GM12865 (cell line): ENCODE results near the gene MFSD8.
"Not testable (repeated sequence)": the region's sequence is repeated elsewhere in the genome, so short reads cannot be mapped to it uniquely, and the experiment has no call there.

Experiments used
- DNase-seq: peaks from one replicate; pipeline ENCODE4 v3.0.0; 2010; ENCODE audit warnings: low read depth
- H3K4me3 ChIP-seq: 2 replicates; pipeline ENCODE4 v1.5.1; 2011; ENCODE audit warnings: mild to moderate bottlenecking, low read depth, low read length, control low read depth
- CTCF ChIP-seq: IDR thresholded peaks from 2 replicates; pipeline ENCODE4 v1.5.1; 2011; ENCODE audit warnings: low read length, control low read depth, low read depth, inconsistent platforms; ENCODE audit not compliant: insufficient read depth; ENCODE audit errors: missing control alignments

MFSD8 gene

GRCh38 chr4:127930175-127930574 is 34.8 kb downstream of the MFSD8 start:
- DNase-seq = no peak
- TF ChIP-seq CTCF = no peak
- H3K4me3 ChIP-seq = no peak overlapping the region

GRCh38 chr4:127925720-127926119 is 39.3 kb downstream of the MFSD8 start:
- not testable (repeated sequence) for DNase-seq, H3K4me3 ChIP-seq

- no peak overlapping the region for H3K4me3 ChIP-seq
- no peak for DNase-seq
- TF ChIP-seq CTCF = no peak
These were observed 42.7 kb downstream of the MFSD8 start for GRCh38 chr4:127922226-127922625.

GRCh38 chr4:127920521-127920920 is 44.5 kb downstream of the MFSD8 start:
- TF ChIP-seq CTCF = no peak
- no peak for DNase-seq
- H3K4me3 ChIP-seq = no peak overlapping the region

DNA sequence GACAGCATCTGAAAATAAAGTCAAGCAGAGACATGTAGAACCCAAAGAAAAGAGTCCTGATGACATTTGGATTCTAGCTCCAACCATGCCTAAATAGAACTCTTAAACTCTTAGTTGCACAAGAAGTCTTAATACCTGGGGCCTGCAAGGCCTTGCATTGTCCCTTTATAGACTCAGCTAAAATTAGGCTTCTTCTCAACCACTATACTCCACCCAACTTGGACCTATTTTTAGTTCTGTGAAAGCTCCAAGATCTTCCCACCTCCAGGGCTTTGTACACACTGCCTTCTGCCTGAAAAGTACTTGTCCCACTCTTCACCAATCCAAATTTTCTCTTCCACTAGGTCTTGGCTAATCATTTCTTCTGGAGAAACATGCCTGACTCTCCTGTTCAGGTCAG is 47.8 kb downstream of the MFSD8 start:
- H3K4me3 ChIP-seq = no peak overlapping the region
- DNase-seq = no peak
- no peak for TF ChIP-seq CTCF

DNA sequence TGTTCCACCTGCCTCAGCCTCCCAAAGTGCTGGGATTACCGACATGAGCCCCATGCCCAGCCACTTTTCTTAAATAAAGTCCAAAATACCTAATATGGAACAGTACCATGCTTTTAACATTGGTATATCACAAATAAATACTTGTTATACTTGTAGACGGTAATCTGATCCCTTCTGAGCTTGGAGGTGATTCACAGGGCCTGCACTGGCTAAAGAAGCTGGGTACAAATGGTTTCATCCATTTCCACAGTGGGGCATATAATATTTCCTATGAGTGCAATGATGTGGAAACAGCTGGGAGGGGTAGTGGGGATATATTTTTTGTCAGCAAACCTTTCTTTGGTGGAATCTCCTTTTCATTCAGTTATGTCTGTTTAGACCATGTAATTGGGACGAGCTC is 48.5 kb downstream of the MFSD8 start:
- TF ChIP-seq CTCF = no peak

DNA sequence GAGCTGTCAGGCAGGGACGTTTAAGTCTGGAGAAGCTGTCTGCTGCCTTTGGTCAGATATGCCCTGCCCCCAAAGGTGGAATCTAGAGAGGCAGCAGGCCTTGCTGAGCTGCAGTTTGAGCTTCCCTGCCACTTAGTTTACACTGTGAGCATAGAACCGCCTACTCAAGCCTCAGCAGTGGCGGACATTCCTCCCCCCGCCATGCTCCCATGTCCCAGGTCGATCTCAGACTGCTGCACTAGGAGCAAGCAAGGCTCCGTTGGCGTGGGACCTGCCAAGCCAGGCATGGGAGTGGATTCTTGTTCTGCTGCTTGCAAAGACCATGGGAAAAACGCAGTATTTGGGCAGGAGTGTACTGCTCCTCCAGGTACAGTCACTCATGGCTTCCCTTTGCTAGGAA is 59.9 kb downstream of the MFSD8 start:
- DNase-seq = no peak

More for the DNA sequence above, 48.5 kb downstream of the MFSD8 start:
- DNase-seq = no peak
- H3K4me3 ChIP-seq = no peak overlapping the region

DNA sequence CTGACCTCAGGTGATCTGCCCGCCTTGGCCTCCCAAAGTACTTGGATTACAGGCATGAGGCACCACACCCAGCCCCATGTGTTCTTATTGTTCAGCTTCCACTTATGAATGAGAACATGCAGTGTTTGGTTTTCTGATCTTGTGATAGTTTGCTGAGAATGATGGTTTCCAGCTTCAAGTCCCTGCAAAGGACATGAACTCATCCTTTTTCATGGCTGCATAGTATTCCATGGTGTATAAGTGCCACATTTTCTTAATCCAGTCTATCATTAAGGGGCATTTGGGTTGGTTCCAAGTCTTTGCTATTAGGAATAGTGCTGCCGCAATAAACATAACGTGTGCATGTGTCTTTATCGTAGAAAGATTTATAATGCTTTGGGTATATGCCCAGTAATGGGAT is 65.3 kb downstream of the MFSD8 start:
- not testable (repeated sequence) for DNase-seq, H3K4me3 ChIP-seq

More for the DNA sequence above, 59.9 kb downstream of the MFSD8 start:
- H3K4me3 ChIP-seq = no peak overlapping the region
- TF ChIP-seq CTCF = no peak
